Activated CD8-positive, alpha-beta T cell treated with anti-CD3 and anti-CD28 coated beads for 36 hours (primary cell): Measurements from ENCODE around the gene RPS27L. TPM values are rescaled to one million over a fixed set of nuclear protein-coding genes. Genes with fewer than 3 reads are reported as not detected.

Source experiments
- ATAC-seq: fragments of 200-7000 bp; cut with Tn5 transposase; one replicate; pipeline ENCODE4 v1.10.0; 2021; ENCODE audit warnings: mild to moderate bottlenecking, moderate library complexity
- CTCF ChIA-PET: fragments of 350-600 bp; sonication (Branson Sonifier 250); formaldehyde crosslinking; loops from one replicate; lab custom pipeline; 2021; ENCODE audit warnings: antibody characterized with exemption; lab: Charles Lee
- POLR2A ChIA-PET: fragments of 350-600 bp; sonication (Branson Sonifier 250); formaldehyde crosslinking; loops from one replicate; lab custom pipeline; 2021; ENCODE audit warnings: antibody characterized with exemption; lab: Charles Lee
- DNase-seq: peaks from one replicate; pipeline ENCODE4 v3.0.0-alpha.2; 2020
- H3K27ac Mint-ChIP-seq: one replicate; pipeline ENCODE4 v1.8.0; 2021; ENCODE audit warnings: mild to moderate bottlenecking, mixed read lengths
- H3K27me3 Mint-ChIP-seq: one replicate; pipeline ENCODE4 v1.8.0; 2021; ENCODE audit warnings: mixed read lengths
- H3K36me3 Mint-ChIP-seq: one replicate; pipeline ENCODE4 v1.8.0; 2021; ENCODE audit warnings: low read depth, mixed read lengths
- H3K4me1 Mint-ChIP-seq: one replicate; pipeline ENCODE4 v1.8.0; 2021; ENCODE audit warnings: low read depth, mixed read lengths
- H3K4me3 Mint-ChIP-seq: one replicate; pipeline ENCODE4 v1.8.0; 2021; ENCODE audit warnings: mild to moderate bottlenecking, moderate library complexity, mixed read lengths
- H3K9me3 Mint-ChIP-seq: one replicate; pipeline ENCODE4 v1.8.0; 2021; ENCODE audit warnings: mixed read lengths
- intact Hi-C: fragments of 100-400 bp; cut with micrococcal nuclease; formaldehyde crosslinking; loops from one replicate; pipeline ENCODE4 v1.10.0; 2022
- total RNA-seq, 2 experiments: library from RNA; stranded (reverse); gene quantifications; one replicate each; pipeline ENCODE4 v1.2.3, GENCODE V29; 2021
- TF ChIP-seq, protein P1 (sequence below): fragments of 200-600 bp; IDR thresholded peaks from one replicate; pipeline ENCODE4 v1.8.0; 2022; ENCODE audit warnings: antibody characterized with exemption, mild to moderate bottlenecking

RPS27L gene
- total RNA-seq, 2 experiments from 2014 or later: 150 to 158 TPM

DNA sequence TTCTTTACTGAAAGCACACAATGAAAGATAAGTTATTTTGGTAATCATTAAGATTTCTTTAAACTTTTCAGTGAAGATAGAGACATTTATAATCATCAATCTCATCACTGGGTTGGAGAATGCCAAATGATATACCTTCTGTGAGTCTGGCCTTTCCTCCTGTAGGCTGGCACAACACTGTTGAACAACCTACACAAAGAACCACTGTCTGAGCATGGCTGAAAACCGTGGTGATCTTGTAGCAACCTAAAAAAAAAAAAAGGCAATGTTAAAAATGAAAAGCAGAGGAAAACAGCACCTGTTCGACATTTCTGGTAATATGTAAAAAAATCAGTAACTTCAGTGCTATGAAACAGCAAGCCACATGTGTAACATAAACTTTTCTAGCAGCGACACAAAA, 1.8 kb downstream of the RPS27L start:
- peak overlapping the region; percentile 57 for H3K27ac Mint-ChIP-seq
- DNase-seq: no peak
- TF ChIP-seq, protein P1, sequence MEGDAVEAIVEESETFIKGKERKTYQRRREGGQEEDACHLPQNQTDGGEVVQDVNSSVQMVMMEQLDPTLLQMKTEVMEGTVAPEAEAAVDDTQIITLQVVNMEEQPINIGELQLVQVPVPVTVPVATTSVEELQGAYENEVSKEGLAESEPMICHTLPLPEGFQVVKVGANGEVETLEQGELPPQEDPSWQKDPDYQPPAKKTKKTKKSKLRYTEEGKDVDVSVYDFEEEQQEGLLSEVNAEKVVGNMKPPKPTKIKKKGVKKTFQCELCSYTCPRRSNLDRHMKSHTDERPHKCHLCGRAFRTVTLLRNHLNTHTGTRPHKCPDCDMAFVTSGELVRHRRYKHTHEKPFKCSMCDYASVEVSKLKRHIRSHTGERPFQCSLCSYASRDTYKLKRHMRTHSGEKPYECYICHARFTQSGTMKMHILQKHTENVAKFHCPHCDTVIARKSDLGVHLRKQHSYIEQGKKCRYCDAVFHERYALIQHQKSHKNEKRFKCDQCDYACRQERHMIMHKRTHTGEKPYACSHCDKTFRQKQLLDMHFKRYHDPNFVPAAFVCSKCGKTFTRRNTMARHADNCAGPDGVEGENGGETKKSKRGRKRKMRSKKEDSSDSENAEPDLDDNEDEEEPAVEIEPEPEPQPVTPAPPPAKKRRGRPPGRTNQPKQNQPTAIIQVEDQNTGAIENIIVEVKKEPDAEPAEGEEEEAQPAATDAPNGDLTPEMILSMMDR: no peak
- H3K9me3 Mint-ChIP-seq: no peaks in the 10 kb centered on the region
- H3K4me1 Mint-ChIP-seq: peaks cover 21% of the 10 kb centered on the region
- no peak for ATAC-seq
- no peaks in the 10 kb centered on the region for H3K27me3 Mint-ChIP-seq
- CTCF ChIA-PET: interaction anchor here (1.1 to 2.0 kb wide), 2 partner anchors 10 to 108 kb away, joined by 6 read pairs; no protein-coding TSS in a partner anchor
- H3K36me3 Mint-ChIP-seq: peaks cover 32% of the 10 kb centered on the region
- intact Hi-C loops: loop anchor here (5.0 to 10.0 kb wide), 3 partner anchors 37 to 119 kb away; partner anchors contain the start of gene APH1B
- H3K4me3 Mint-ChIP-seq: peak overlapping the region; percentile 98
- POLR2A ChIA-PET: no interaction called here

DNA sequence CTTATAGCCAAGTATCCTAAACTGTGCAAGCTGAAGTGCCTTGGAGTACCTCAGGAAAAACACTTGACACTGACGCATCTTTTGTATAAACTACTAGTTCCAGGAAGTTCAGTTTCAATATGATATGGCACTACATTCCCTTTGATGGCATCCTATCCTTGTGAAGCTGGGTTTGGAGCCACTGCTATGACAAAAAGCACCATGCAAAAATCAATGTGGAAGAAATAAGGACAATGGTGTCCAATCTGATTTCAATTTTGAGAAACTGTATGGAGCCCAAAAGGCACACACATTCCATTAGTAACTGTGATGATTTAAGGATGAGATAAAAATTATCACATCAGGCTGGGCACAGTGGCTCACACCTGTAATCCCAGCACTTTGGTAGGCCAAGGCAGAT, 5.6 kb downstream of the RPS27L start:
- Mint-ChIP-seq H3K4me1 (peaks cover 28% of the 10 kb centered on the region), H3K27me3 (no peaks in the 10 kb centered on the region), H3K4me3 (no peak overlapping the region), H3K27ac (peak overlapping the region; percentile 4), H3K36me3 (peaks cover 34% of the 10 kb centered on the region), H3K9me3 (no peaks in the 10 kb centered on the region)
- TF ChIP-seq, protein P1: no peak
- ChIA-PET POLR2A (no interaction called here), CTCF (interaction anchor here (2.1 kb wide), 1 partner anchor 103 kb away, joined by 6 read pairs; no protein-coding TSS in a partner anchor)
- intact Hi-C loops: loop anchor here (10.0 kb wide), 2 partner anchors 63 to 123 kb away; partner anchors contain the start of gene APH1B
- ATAC-seq (no peak), DNase-seq (no peak)

DNA sequence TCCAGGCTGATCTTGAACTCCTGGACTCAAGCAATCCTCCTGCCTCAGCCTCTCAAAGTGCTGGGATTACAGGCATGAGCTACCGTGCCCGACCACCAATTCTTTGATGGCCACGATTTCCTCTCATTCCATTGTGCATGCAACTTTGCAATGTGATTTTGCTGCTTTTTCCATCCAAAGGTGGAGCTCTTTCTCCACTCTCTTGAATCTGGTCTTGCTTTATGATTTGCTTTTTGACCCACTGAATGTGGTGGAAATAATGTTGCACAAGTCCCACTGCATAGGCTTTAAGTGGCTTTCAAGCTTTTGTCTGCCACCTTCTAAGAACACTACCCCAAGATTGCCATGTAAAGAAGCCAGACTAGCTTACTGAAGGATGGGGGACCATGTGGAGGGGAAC, 10.6 kb downstream of the RPS27L start:
- POLR2A ChIA-PET: interaction anchor here (1.3 to 2.0 kb wide), 2 partner anchors 10 kb away, joined by 4 read pairs; partner anchors contain the start of gene RPS27L

DNA sequence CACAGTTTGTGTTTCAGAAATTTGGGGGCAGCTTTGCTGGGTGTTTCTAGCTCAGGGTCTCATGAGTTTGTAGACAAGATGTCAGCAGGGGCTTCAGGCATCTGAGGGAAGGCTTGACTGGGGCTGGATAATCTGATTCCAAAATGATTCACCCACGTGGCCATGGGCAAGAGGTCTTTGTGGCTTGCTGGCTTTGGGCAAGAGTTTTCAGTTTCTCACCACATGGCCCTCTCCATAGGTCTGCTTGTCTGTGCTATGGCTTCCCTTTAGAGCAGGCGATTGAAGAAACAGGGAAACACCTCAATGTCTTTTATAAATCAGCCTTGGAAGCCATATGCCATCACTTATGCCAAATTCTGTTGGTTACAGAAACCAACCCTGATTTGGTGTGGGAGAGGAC, 11.9 kb downstream of the RPS27L start:
- Mint-ChIP-seq H3K4me3 (no peak overlapping the region), H3K36me3 (peaks cover 19% of the 10 kb centered on the region), H3K4me1 (peaks cover 22% of the 10 kb centered on the region), H3K9me3 (no peaks in the 10 kb centered on the region), H3K27me3 (no peaks in the 10 kb centered on the region), H3K27ac (no peak overlapping the region)
- ChIA-PET POLR2A (interaction anchor here (0.7 to 1.3 kb wide), 2 partner anchors 12 to 25 kb away, joined by 3 to 4 read pairs; partner anchors contain the start of gene RPS27L), CTCF (interaction anchor here (0.8 to 1.7 kb wide), 3 partner anchors 11 to 22 kb away, joined by 3 to 6 read pairs (median 4); partner anchors contain the start of gene RPS27L)
- TF ChIP-seq, protein P1: no peak
- ATAC-seq (no peak), DNase-seq (no peak)
- intact Hi-C loops: no loop called here

More for the DNA sequence above, 10.6 kb downstream of the RPS27L start:
- ATAC-seq: no peak
- no peak for DNase-seq
- Mint-ChIP-seq H3K27ac (no peak overlapping the region), H3K4me3 (no peak overlapping the region), H3K27me3 (no peaks in the 10 kb centered on the region), H3K36me3 (peaks cover 21% of the 10 kb centered on the region), H3K9me3 (no peaks in the 10 kb centered on the region), H3K4me1 (peaks cover 16% of the 10 kb centered on the region)
- intact Hi-C loops: no loop called here
- CTCF ChIA-PET: interaction anchor here (1.3 to 1.8 kb wide), 3 partner anchors 11 to 129 kb away, joined by 4 to 6 read pairs (median 4); no protein-coding TSS in a partner anchor
- TF ChIP-seq, protein P1: no peak

DNA sequence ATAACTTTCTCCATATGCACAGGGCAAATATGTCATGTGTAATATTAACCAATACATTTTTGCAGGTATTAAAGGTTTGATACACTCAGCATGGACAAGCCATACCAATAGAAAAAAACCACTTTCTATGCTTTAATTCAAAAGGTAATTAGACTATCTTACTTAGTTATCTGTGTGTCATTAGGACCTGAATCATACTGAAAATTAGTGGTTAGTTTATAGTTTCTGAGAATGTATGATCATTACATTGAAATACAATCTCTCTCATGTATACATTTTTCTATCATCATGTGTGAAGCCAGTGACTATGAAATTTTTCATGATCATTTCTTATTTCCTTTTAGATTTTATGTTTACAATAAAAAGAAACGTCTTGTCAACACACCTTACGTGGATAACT, 16.3 kb downstream of the RPS27L start:
- peaks cover 16% of the 10 kb centered on the region for H3K4me1 Mint-ChIP-seq
- no peaks in the 10 kb centered on the region for H3K9me3 Mint-ChIP-seq
- peaks cover 10% of the 10 kb centered on the region for H3K36me3 Mint-ChIP-seq
- DNase-seq: no peak
- ChIA-PET CTCF (no interaction called here), POLR2A (no interaction called here)
- no peak overlapping the region for H3K27ac Mint-ChIP-seq
- ATAC-seq: no peak
- no peak overlapping the region for H3K4me3 Mint-ChIP-seq
- intact Hi-C loops: no loop called here
- H3K27me3 Mint-ChIP-seq: no peaks in the 10 kb centered on the region
- TF ChIP-seq, protein P1: no peak
